Measurements from ENCODE around the gene SPACA9. TPM values are rescaled to one million over a fixed set of nuclear protein-coding genes. Genes with fewer than 3 reads are reported as not detected.

SPACA9 gene
- polyA plus RNA-seq, 3 donors, result 0.28 to 0.95 (median 0.57) TPM

DNA sequence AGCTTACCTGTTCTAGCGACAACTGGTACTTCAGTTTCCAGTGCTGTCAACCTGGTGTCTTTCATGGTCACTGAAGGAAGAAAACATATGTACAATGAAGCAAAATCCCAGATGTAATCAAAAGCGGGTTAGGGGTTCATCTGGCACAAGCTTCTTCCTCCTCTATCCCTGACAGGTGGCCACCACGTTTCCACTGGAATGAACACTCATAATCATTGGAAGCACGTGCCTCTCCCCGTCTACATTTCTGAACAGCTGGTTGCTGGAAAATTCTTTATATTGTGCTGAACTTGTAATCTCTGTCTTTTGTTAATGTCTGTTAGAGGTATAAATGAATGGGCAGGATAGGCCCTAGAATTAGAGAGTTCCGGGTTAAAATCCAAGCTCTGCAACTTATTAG lies 56.3 kb downstream of the SPACA9 start:
- H3K36me3 Mint-ChIP-seq, result peaks cover 44% of the 10 kb centered on the region in 2 donors
- WGBS (ENCODE audit: insufficient coverage), result 93% methylated on average over 3 of the region's 6 CpGs
- H2AFZ ChIP-seq (ENCODE audit: insufficient read depth, low read depth, low read length, poor library complexity, severe bottlenecking), result no peak overlapping the region
- no peak overlapping the region for H3K27ac Mint-ChIP-seq
- no peak for DNase-seq
- peaks cover 2% of the 10 kb centered on the region for H3K4me1 Mint-ChIP-seq
- no peaks in the 10 kb centered on the region for H3K27me3 Mint-ChIP-seq (ENCODE audit: low read depth in 3 of 3)
- no peak overlapping the region for H3K27ac ChIP-seq (ENCODE audit: low read depth in 1 of 2, low read length in 2 of 2)
- H3K4me1 ChIP-seq (ENCODE audit: control insufficient read depth in 1 of 2, insufficient read depth in 2 of 2, low read length in 2 of 2), result no peaks in the 10 kb centered on the region
- no peak overlapping the region for H3K4me3 ChIP-seq (replicated peaks in 1 of 3; ENCODE audit: low read depth in 2 of 3, low read length in 3 of 3)
- H3K4me2 ChIP-seq (replicated peaks; ENCODE audit: extremely low read depth, low read length, poor library complexity, severe bottlenecking), result no peak overlapping the region
- peaks cover 8 to 51% of the 10 kb centered on the region in 2 donors for H3K36me3 ChIP-seq (replicated peaks in 1 of 2; ENCODE audit: control insufficient read depth in 1 of 2, insufficient read depth in 2 of 2, low read length in 2 of 2)
- TF ChIP-seq, protein P1, sequence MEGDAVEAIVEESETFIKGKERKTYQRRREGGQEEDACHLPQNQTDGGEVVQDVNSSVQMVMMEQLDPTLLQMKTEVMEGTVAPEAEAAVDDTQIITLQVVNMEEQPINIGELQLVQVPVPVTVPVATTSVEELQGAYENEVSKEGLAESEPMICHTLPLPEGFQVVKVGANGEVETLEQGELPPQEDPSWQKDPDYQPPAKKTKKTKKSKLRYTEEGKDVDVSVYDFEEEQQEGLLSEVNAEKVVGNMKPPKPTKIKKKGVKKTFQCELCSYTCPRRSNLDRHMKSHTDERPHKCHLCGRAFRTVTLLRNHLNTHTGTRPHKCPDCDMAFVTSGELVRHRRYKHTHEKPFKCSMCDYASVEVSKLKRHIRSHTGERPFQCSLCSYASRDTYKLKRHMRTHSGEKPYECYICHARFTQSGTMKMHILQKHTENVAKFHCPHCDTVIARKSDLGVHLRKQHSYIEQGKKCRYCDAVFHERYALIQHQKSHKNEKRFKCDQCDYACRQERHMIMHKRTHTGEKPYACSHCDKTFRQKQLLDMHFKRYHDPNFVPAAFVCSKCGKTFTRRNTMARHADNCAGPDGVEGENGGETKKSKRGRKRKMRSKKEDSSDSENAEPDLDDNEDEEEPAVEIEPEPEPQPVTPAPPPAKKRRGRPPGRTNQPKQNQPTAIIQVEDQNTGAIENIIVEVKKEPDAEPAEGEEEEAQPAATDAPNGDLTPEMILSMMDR (IDR thresholded peaks at IDR 0.05), result no peak
- H3K9ac ChIP-seq (ENCODE audit: insufficient read depth, low read length, poor library complexity, severe bottlenecking), result no peak overlapping the region
- intact Hi-C loops (cut with micrococcal nuclease), result no loop called here
- H3K4me3 Mint-ChIP-seq, result no peak overlapping the region
- H3K79me2 ChIP-seq (ENCODE audit: insufficient read depth, low read length), result peaks cover 49% of the 10 kb centered on the region
- peaks cover 43% of the 10 kb centered on the region for H4K20me1 ChIP-seq (ENCODE audit: insufficient read depth, low read length)
- H3K9me3 ChIP-seq (replicated peaks in 1 of 2; ENCODE audit: control insufficient read depth in 1 of 2, insufficient read depth in 1 of 2, low read length in 2 of 2), result no peaks in the 10 kb centered on the region
- no peaks in the 10 kb centered on the region for H3K9me3 Mint-ChIP-seq
- H3K27me3 ChIP-seq (ENCODE audit: control insufficient read depth in 2 of 2, insufficient read depth in 2 of 2, low read length in 2 of 2), result no peaks in the 10 kb centered on the region

DNA sequence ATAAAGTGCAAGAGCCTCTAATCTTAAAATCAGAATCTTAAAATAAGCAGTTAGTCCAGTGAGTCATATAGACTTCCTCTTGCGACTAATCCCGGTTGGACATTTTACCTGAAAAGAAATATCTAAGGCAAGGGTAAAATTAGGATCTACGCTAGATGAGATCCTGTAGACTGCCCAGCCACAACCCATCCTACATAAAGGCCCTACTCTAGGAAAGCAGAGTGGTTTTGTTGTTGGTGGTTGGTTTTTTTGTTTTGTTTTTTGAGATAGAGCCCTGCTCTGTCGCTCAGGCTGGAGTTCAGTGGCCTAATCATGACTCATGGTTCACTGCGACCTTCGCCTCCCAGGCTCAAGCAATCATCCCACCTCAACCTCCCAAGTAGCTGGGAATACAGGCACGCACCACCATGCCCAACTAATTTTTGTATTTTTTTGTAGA lies 58.8 kb downstream of the SPACA9 start:
- peaks cover 56% of the 10 kb centered on the region for H4K20me1 ChIP-seq (ENCODE audit: insufficient read depth, low read length)
- TF ChIP-seq, protein P1 (IDR thresholded peaks at IDR 0.05), result no peak
- WGBS (ENCODE audit: insufficient coverage), result 92% methylated on average over 2 of the region's 7 CpGs
- intact Hi-C loops (cut with micrococcal nuclease), result no loop called here
- no peak overlapping the region for H3K4me2 ChIP-seq (replicated peaks; ENCODE audit: extremely low read depth, low read length, poor library complexity, severe bottlenecking)
- Mint-ChIP-seq H3K36me3 (peaks cover 26 to 30% of the 10 kb centered on the region in 2 donors), H3K4me1 (peaks cover 4% of the 10 kb centered on the region), H3K4me3 (no peak overlapping the region), H3K9me3 (no peaks in the 10 kb centered on the region), H3K27ac (no peak overlapping the region), H3K27me3 (ENCODE audit: low read depth in 3 of 3) (no peaks in the 10 kb centered on the region)
- H3K4me3 ChIP-seq (replicated peaks in 1 of 3; ENCODE audit: low read depth in 2 of 3, low read length in 3 of 3), result no peak overlapping the region
- peaks cover 5 to 28% of the 10 kb centered on the region in 2 donors for H3K36me3 ChIP-seq (replicated peaks in 1 of 2; ENCODE audit: control insufficient read depth in 1 of 2, insufficient read depth in 2 of 2, low read length in 2 of 2)
- no peak overlapping the region for H3K9ac ChIP-seq (ENCODE audit: insufficient read depth, low read length, poor library complexity, severe bottlenecking)
- no peak for DNase-seq
- H3K27me3 ChIP-seq (ENCODE audit: control insufficient read depth in 2 of 2, insufficient read depth in 2 of 2, low read length in 2 of 2), result no peaks in the 10 kb centered on the region
- no peaks in the 10 kb centered on the region for H3K4me1 ChIP-seq (ENCODE audit: control insufficient read depth in 1 of 2, insufficient read depth in 2 of 2, low read length in 2 of 2)
- H3K79me2 ChIP-seq (ENCODE audit: insufficient read depth, low read length), result peaks cover 74% of the 10 kb centered on the region
- H3K27ac ChIP-seq (ENCODE audit: low read depth in 1 of 2, low read length in 2 of 2), result no peak overlapping the region
- H2AFZ ChIP-seq (ENCODE audit: insufficient read depth, low read depth, low read length, poor library complexity, severe bottlenecking), result no peak overlapping the region
- no peaks in the 10 kb centered on the region for H3K9me3 ChIP-seq (replicated peaks in 1 of 2; ENCODE audit: control insufficient read depth in 1 of 2, insufficient read depth in 1 of 2, low read length in 2 of 2)
